Measurements from ENCODE around the gene USP3. TPM values are rescaled to one million over a fixed set of nuclear protein-coding genes. Genes with fewer than 3 reads are reported as not detected.

Gene USP3
- total and polyA plus RNA-seq, 4 donors, result 8.5 to 25.4 (median 14.8) TPM

- no peak overlapping the region for H3K9ac ChIP-seq (ENCODE audit: low read depth in 1 of 2, low read length in 2 of 2)
- H3K4me1 ChIP-seq (ENCODE audit: control insufficient read depth in 4 of 4, insufficient read depth in 4 of 4, low read length in 3 of 4), result peaks cover 9 to 53% (median 43%) of the 10 kb centered on the region in 4 donors
Observed at GRCh38 chr15:63513728-63514127, 9.3 kb downstream of the USP3 start.

DNA sequence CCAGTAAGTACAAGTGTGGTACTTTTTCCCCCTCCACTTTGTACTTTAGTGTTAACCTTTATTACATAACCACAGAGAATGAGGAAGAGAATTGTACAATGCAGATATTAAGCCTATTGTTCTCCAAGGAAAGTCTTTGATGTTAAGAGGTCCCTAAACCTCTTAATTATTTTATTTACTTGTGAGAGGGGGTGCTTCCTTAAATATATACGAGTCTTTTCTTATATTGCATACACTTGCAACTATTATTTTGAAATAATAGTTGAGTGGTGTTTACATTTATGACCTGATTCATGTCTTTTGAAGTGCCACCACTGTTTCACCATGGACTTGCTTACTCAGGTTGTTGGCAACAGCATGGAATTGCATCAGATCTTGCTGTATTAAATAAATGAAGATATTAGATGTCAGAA, 10.1 kb downstream of the USP3 start:
- no peaks in the 10 kb centered on the region for H3K9me3 ChIP-seq (ENCODE audit: control insufficient read depth in 4 of 4, low read length in 3 of 4)
- H3K36me3 ChIP-seq (ENCODE audit: control insufficient read depth in 4 of 4, insufficient read depth in 3 of 4, low read depth in 1 of 4, low read length in 3 of 4), result no peaks in the 10 kb centered on the region
- 9% methylated on average over 1 of the region's 1 CpG for WGBS
- peak overlapping the region in 1 of 2 donors; percentile 41 for H3K9ac ChIP-seq (ENCODE audit: low read depth in 1 of 2, low read length in 2 of 2)
- H3K27me3 ChIP-seq (ENCODE audit: control insufficient read depth in 4 of 4, insufficient read depth in 4 of 4, low read length in 3 of 4), result no peaks in the 10 kb centered on the region
- DNase-seq (ENCODE audit: low spot score), result no peak
- peak overlapping the region in 1 of 3 donors; percentile 14 for H3K4me3 ChIP-seq (ENCODE audit: low read depth in 1 of 3, low read length in 3 of 3)
- peaks cover 11 to 45% (median 42%) of the 10 kb centered on the region in 4 donors for H3K4me1 ChIP-seq (ENCODE audit: control insufficient read depth in 4 of 4, insufficient read depth in 4 of 4, low read length in 3 of 4)
- H3K27ac ChIP-seq (ENCODE audit: low read depth in 1 of 2, low read length in 2 of 2), result peak overlapping the region; percentile 4 to 19
- no peak for TF ChIP-seq FOXA1 (IDR thresholded peaks at IDR 0.05)
- TF ChIP-seq CTCF (IDR thresholded peaks at IDR 0.05; ENCODE audit: low read depth, low read length, missing input control), result no peak
- TF ChIP-seq RXRA (IDR thresholded peaks at IDR 0.05), result peak; percentile 12 to 30
- TF ChIP-seq, protein P1, sequence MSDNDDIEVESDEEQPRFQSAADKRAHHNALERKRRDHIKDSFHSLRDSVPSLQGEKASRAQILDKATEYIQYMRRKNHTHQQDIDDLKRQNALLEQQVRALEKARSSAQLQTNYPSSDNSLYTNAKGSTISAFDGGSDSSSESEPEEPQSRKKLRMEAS (IDR thresholded peaks at IDR 0.05), result peak; percentile 18
- peak in 1 of 2 donors; percentile 6 for TF ChIP-seq JUND (IDR thresholded peaks at IDR 0.05)
- no peak for TF ChIP-seq TAF1 (conservative IDR thresholded peaks at IDR 0.05)
- TF ChIP-seq ZBTB33 (IDR thresholded peaks at IDR 0.05), result no peak
- TF ChIP-seq NR2F2 (IDR thresholded peaks at IDR 0.05), result no peak
- TF ChIP-seq SP1 (IDR thresholded peaks at IDR 0.05), result no peak

More at GRCh38 chr15:63513728-63514127, 9.3 kb downstream of the USP3 start:
- no peaks in the 10 kb centered on the region for H3K36me3 ChIP-seq (ENCODE audit: control insufficient read depth in 4 of 4, insufficient read depth in 3 of 4, low read depth in 1 of 4, low read length in 3 of 4)
- no peak for DNase-seq (ENCODE audit: low spot score)
- H3K4me3 ChIP-seq (ENCODE audit: low read depth in 1 of 3, low read length in 3 of 3), result no peak overlapping the region
- no peaks in the 10 kb centered on the region for H3K9me3 ChIP-seq (ENCODE audit: control insufficient read depth in 4 of 4, low read length in 3 of 4)
- no peaks in the 10 kb centered on the region for H3K27me3 ChIP-seq (ENCODE audit: control insufficient read depth in 4 of 4, insufficient read depth in 4 of 4, low read length in 3 of 4)
- WGBS, result 73% methylated on average over 3 of the region's 3 CpGs
- no peak overlapping the region for H3K27ac ChIP-seq (ENCODE audit: low read depth in 1 of 2, low read length in 2 of 2)
- TF ChIP-seq SP1 (IDR thresholded peaks at IDR 0.05) (no peak), REST (IDR thresholded peaks at IDR 0.05) (no peak), HNF4A (conservative IDR thresholded peaks at IDR 0.05) (no peak), YY1 (IDR thresholded peaks at IDR 0.05) (no peak), RXRA (IDR thresholded peaks at IDR 0.05) (no peak), JUND (IDR thresholded peaks at IDR 0.05) (no peak), FOXA2 (IDR thresholded peaks at IDR 0.05) (no peak), ATF3 (IDR thresholded peaks at IDR 0.05) (no peak), HNF4G (IDR thresholded peaks at IDR 0.05) (no peak), EGR1 (IDR thresholded peaks at IDR 0.05; ENCODE audit: low read depth in 2 of 2) (no peak), TAF1 (conservative IDR thresholded peaks at IDR 0.05) (no peak), GABPA (IDR thresholded peaks at IDR 0.05 in 1 of 2, conservative IDR thresholded peaks at IDR 0.05 in 1 of 2) (no peak), NR2F2 (IDR thresholded peaks at IDR 0.05) (no peak), FOXA1 (IDR thresholded peaks at IDR 0.05) (no peak), ZBTB33 (IDR thresholded peaks at IDR 0.05) (no peak)
- TF ChIP-seq, protein P1 (IDR thresholded peaks at IDR 0.05), result no peak

All from liver (tissue), 9 donors.